CD8-positive, alpha-beta memory T cell (primary cell): Measurements from ENCODE around the gene CDK14. TPM values are rescaled to one million over a fixed set of nuclear protein-coding genes. Genes with fewer than 3 reads are reported as not detected.

Source experiments
- CTCF ChIA-PET: fragments of 350-600 bp; sonication (Branson Sonifier 250); formaldehyde crosslinking; loops from one replicate; lab custom pipeline; 2021; ENCODE audit warnings: antibody characterized with exemption; lab: Charles Lee
- POLR2A ChIA-PET: fragments of 350-600 bp; sonication (Branson Sonifier 250); formaldehyde crosslinking; loops from one replicate; lab custom pipeline; 2021; ENCODE audit warnings: antibody characterized with exemption; lab: Charles Lee
- DNase-seq, 5 donors: peaks; one replicate each; pipeline versions ENCODE4 v3.0.0 to v3.0.0-alpha.2; 2020 to 2022; ENCODE audit warnings: mixed read lengths in 1 of 5
- H3K27ac ChIP-seq: one replicate; pipeline ENCODE4 v1.7.0; 2013; ENCODE audit warnings: low read depth, mild to moderate bottlenecking, low read length, moderate library complexity
- H3K27me3 ChIP-seq: 2 replicates; pipeline ENCODE4 v1.7.0; 2013; ENCODE audit warnings: low read length, mild to moderate bottlenecking; ENCODE audit not compliant: insufficient read depth, poor library complexity, severe bottlenecking
- H3K36me3 ChIP-seq: 2 replicates; pipeline ENCODE4 v1.7.0; 2013; ENCODE audit warnings: mild to moderate bottlenecking, low read length, moderate library complexity; ENCODE audit not compliant: insufficient read depth
- H3K4me1 ChIP-seq: 2 replicates; pipeline ENCODE4 v1.7.0; 2013; ENCODE audit warnings: mild to moderate bottlenecking, low read length, moderate library complexity; ENCODE audit not compliant: insufficient read depth
- H3K4me3 ChIP-seq: 2 replicates; pipeline ENCODE4 v1.7.0; 2013; ENCODE audit warnings: mild to moderate bottlenecking, low read length
- H3K9me3 ChIP-seq: 2 replicates; pipeline ENCODE4 v1.7.0; 2013; ENCODE audit warnings: mild to moderate bottlenecking, low read length
- H3K27ac Mint-ChIP-seq, 8 donors: one replicate each; pipeline ENCODE4 v1.8.0; 2020 to 2021; ENCODE audit warnings: mixed read lengths in 8 of 8, mild to moderate bottlenecking in 6 of 8, inconsistent platforms in 3 of 8, moderate library complexity in 3 of 8
- H3K27me3 Mint-ChIP-seq, 2 donors: one replicate each; pipeline ENCODE4 v1.8.0; 2020 to 2021; ENCODE audit warnings: mixed read lengths in 2 of 2, mild to moderate bottlenecking in 1 of 2, moderate library complexity in 1 of 2
- H3K36me3 Mint-ChIP-seq, 3 donors: one replicate each; pipeline ENCODE4 v1.8.0; 2020 to 2021; ENCODE audit warnings: mixed read lengths in 3 of 3, inconsistent platforms in 1 of 3, mild to moderate bottlenecking in 1 of 3
- H3K4me1 Mint-ChIP-seq, 3 donors: one replicate each; pipeline ENCODE4 v1.8.0; 2020 to 2021; ENCODE audit warnings: mixed read lengths in 3 of 3, inconsistent platforms in 1 of 3, mild to moderate bottlenecking in 1 of 3
- H3K4me3 Mint-ChIP-seq, 7 donors: one replicate each; pipeline ENCODE4 v1.8.0; 2020 to 2021; ENCODE audit warnings: mixed read lengths in 7 of 7, mild to moderate bottlenecking in 6 of 7, moderate library complexity in 4 of 7, inconsistent platforms in 2 of 7
- H3K9me3 Mint-ChIP-seq, 5 donors: one replicate each; pipeline ENCODE4 v1.8.0; 2020 to 2022; ENCODE audit warnings: mixed read lengths in 5 of 5, mild to moderate bottlenecking in 3 of 5, moderate library complexity in 2 of 5, inconsistent platforms in 1 of 5
- polyA plus RNA-seq: library from polyadenylated mRNA; unstranded; fragments of 300-500 nt; fragmentation: Illumina TruSeq; gene quantifications from one replicate; pipeline ENCODE4 v1.2.3, GENCODE V29; 2021
- total RNA-seq, 2 experiments: library from RNA; stranded (reverse); gene quantifications; one replicate each; pipeline ENCODE4 v1.2.3, GENCODE V29; 2021

CDK14 gene
- total and polyA plus RNA-seq, 3 experiments from 2014 or later = 0.05 to 0.20 TPM; not detected in 1

- POLR2A ChIA-PET = no interaction called here
- H3K9me3 Mint-ChIP-seq = peaks cover 0 to 2% (median 0%) of the 10 kb centered on the region in 5 donors
- CTCF ChIA-PET = no interaction called here
These were observed 425.8 kb downstream of the CDK14 start for GRCh38 chr7:91021956-91022355.

GRCh38 chr7:91025906-91026390, 429.8 kb downstream of the CDK14 start:
- H3K4me3 ChIP-seq = no peak overlapping the region
- CTCF ChIA-PET = no interaction called here
- H3K27ac ChIP-seq = no peak overlapping the region
- Mint-ChIP-seq H3K9me3 (peaks cover 0 to 3% (median 0%) of the 10 kb centered on the region in 5 donors), H3K36me3 (no peaks in the 10 kb centered on the region), H3K27ac (no peak overlapping the region), H3K4me3 (no peak overlapping the region), H3K4me1 (no peaks in the 10 kb centered on the region), H3K27me3 (peaks cover 0 to 2% of the 10 kb centered on the region in 2 donors)
- no peaks in the 10 kb centered on the region for H3K9me3 ChIP-seq
- no peaks in the 10 kb centered on the region for H3K36me3 ChIP-seq
- H3K4me1 ChIP-seq = no peaks in the 10 kb centered on the region
- DNase-seq = no peak
- no peaks in the 10 kb centered on the region for H3K27me3 ChIP-seq
- POLR2A ChIA-PET = no interaction called here

More at GRCh38 chr7:91021956-91022355, 425.8 kb downstream of the CDK14 start:
- Histone ChIP-seq H3K27me3 (no peaks in the 10 kb centered on the region), H3K9me3 (no peaks in the 10 kb centered on the region), H3K27ac (no peak overlapping the region), H3K4me3 (no peak overlapping the region), H3K4me1 (no peaks in the 10 kb centered on the region), H3K36me3 (no peaks in the 10 kb centered on the region)
- Mint-ChIP-seq H3K4me3 (no peak overlapping the region), H3K27ac (no peak overlapping the region), H3K36me3 (no peaks in the 10 kb centered on the region), H3K27me3 (peaks cover 0 to 2% of the 10 kb centered on the region in 2 donors), H3K4me1 (no peaks in the 10 kb centered on the region)
- DNase-seq = no peak

- no peaks in the 10 kb centered on the region for H3K4me1 ChIP-seq
- no peaks in the 10 kb centered on the region for H3K36me3 Mint-ChIP-seq
- POLR2A ChIA-PET = no interaction called here
These were observed 433.6 kb downstream of the CDK14 start for GRCh38 chr7:91029688-91030087.

DNA sequence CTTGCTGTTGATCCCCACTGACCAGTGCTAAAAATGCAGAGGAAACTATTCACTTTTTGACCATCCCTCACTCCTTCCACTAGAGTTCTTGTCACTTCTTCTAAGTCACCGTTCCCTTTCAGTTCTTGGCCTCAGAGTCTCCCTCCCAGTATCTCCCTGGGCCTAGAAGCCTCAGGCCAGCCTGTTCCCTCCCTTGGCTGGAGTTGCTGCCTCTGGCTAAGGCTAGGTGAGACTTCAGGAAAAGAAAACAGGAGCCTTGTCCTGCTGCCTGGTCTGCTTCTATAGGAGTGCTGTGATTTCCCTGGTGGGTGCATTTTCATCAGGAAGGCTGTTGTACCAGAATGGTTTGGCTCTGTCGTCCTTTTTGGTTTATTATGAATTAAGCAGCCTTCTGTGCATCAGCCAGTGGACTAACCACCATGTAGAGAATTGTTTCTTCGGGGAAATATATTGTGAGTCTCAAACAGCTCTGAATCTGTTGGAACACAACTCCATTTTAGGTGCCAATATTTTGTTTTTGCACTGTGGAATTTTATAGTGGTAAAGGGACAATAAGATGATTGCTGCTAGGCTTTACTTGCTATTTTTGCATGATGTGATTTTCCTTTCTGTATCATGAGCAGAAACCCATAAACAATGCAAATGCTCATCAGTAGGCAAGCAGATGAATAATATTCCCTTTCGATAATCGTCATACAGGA, 434.7 kb downstream of the CDK14 start:
- H3K36me3 Mint-ChIP-seq = no peaks in the 10 kb centered on the region
- Histone ChIP-seq H3K4me1 (no peaks in the 10 kb centered on the region), H3K36me3 (no peaks in the 10 kb centered on the region), H3K4me3 (no peak overlapping the region), H3K27me3 (no peaks in the 10 kb centered on the region), H3K27ac (no peak overlapping the region), H3K9me3 (no peaks in the 10 kb centered on the region)
- H3K4me3 Mint-ChIP-seq = no peak overlapping the region
- peaks cover 0 to 4% (median 3%) of the 10 kb centered on the region in 5 donors for H3K9me3 Mint-ChIP-seq
- POLR2A ChIA-PET = no interaction called here
- H3K27ac Mint-ChIP-seq = no peak overlapping the region
- CTCF ChIA-PET = no interaction called here
- DNase-seq = no peak
- H3K4me1 Mint-ChIP-seq = no peaks in the 10 kb centered on the region
- no peaks in the 10 kb centered on the region for H3K27me3 Mint-ChIP-seq

More at GRCh38 chr7:91029688-91030087, 433.6 kb downstream of the CDK14 start:
- CTCF ChIA-PET = no interaction called here
- Mint-ChIP-seq H3K4me3 (no peak overlapping the region), H3K9me3 (peaks cover 0 to 4% (median 3%) of the 10 kb centered on the region in 5 donors), H3K27me3 (peaks cover 0 to 1% of the 10 kb centered on the region in 2 donors), H3K27ac (no peak overlapping the region), H3K4me1 (no peaks in the 10 kb centered on the region)
- no peak for DNase-seq
- Histone ChIP-seq H3K4me3 (no peak overlapping the region), H3K27ac (no peak overlapping the region), H3K36me3 (no peaks in the 10 kb centered on the region), H3K27me3 (no peaks in the 10 kb centered on the region), H3K9me3 (no peaks in the 10 kb centered on the region)

- POLR2A ChIA-PET = no interaction called here
- peaks cover 0 to 4% (median 3%) of the 10 kb centered on the region in 5 donors for H3K9me3 Mint-ChIP-seq
- H3K4me3 Mint-ChIP-seq = no peak overlapping the region
- Histone ChIP-seq H3K4me3 (no peak overlapping the region), H3K27me3 (no peaks in the 10 kb centered on the region), H3K27ac (no peak overlapping the region), H3K4me1 (no peaks in the 10 kb centered on the region), H3K9me3 (no peaks in the 10 kb centered on the region), H3K36me3 (no peaks in the 10 kb centered on the region)
- H3K27ac Mint-ChIP-seq = no peak overlapping the region
- CTCF ChIA-PET = no interaction called here
- no peaks in the 10 kb centered on the region for H3K27me3 Mint-ChIP-seq
- no peaks in the 10 kb centered on the region for H3K4me1 Mint-ChIP-seq
- DNase-seq = no peak
- H3K36me3 Mint-ChIP-seq = no peaks in the 10 kb centered on the region
These were observed 435.6 kb downstream of the CDK14 start for GRCh38 chr7:91031757-91032156.

GRCh38 chr7:91033574-91033973, 437.5 kb downstream of the CDK14 start:
- Histone ChIP-seq H3K4me3 (no peak overlapping the region), H3K36me3 (no peaks in the 10 kb centered on the region), H3K4me1 (no peaks in the 10 kb centered on the region), H3K27me3 (no peaks in the 10 kb centered on the region), H3K9me3 (no peaks in the 10 kb centered on the region), H3K27ac (no peak overlapping the region)
- Mint-ChIP-seq H3K4me1 (no peaks in the 10 kb centered on the region), H3K27me3 (no peaks in the 10 kb centered on the region), H3K27ac (no peak overlapping the region), H3K4me3 (no peak overlapping the region), H3K9me3 (peaks cover 0 to 4% (median 3%) of the 10 kb centered on the region in 5 donors), H3K36me3 (no peaks in the 10 kb centered on the region)
- CTCF ChIA-PET = interaction anchor here (0.7 kb wide), 1 partner anchor 11 kb away, joined by 3 read pairs; no protein-coding TSS in a partner anchor
- no peak for DNase-seq
- POLR2A ChIA-PET = no interaction called here

DNA sequence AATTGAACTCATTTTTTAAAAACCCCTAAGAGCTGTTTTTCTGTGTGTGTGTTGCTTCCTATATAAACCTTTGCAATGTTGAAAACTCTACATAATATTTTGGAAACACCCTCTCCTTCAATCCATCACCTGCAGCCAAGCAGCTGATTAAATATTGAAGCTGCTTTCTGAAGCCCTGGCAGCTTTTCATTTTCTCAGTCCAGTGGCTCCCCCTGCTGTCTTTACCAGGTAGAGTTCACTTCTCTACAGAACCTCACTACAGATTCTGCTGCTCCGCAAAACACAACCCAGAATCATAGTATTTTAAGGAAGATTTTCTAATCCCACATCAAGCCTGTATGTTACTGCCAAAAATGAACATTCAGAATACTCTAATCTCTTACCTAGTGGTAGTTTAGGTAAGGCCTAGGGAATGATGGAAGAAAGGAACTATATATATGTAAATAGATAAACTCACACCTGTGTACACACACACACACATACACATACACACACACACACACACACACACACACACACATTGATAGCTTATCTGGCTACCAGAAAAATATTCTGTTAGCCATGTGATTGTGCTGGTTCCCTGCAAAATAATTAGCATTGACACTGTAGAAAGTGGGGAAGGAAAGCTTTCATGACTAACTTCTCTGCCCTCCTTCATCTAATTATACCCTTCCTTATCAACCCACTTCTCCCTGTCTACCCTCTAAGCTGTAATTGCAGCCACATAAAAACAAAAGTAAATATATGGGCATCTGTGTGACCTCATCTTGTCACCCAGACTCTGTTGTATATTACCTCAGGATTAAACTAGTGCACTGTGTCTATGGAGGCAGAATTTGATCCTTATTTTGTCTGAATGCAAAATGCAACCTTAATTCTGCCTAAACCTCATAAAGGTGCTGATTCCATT, 438.6 kb downstream of the CDK14 start:
- Mint-ChIP-seq H3K36me3 (no peaks in the 10 kb centered on the region), H3K4me1 (no peaks in the 10 kb centered on the region), H3K9me3 (peaks cover 0 to 4% (median 3%) of the 10 kb centered on the region in 5 donors), H3K27me3 (no peaks in the 10 kb centered on the region), H3K27ac (no peak overlapping the region), H3K4me3 (no peak overlapping the region)
- DNase-seq = no peak
- H3K36me3 ChIP-seq = no peaks in the 10 kb centered on the region
- no peaks in the 10 kb centered on the region for H3K4me1 ChIP-seq
- H3K27ac ChIP-seq = no peak overlapping the region
- ChIA-PET POLR2A (no interaction called here), CTCF (no interaction called here)
- no peaks in the 10 kb centered on the region for H3K9me3 ChIP-seq
- no peak overlapping the region for H3K4me3 ChIP-seq
- no peaks in the 10 kb centered on the region for H3K27me3 ChIP-seq

DNA sequence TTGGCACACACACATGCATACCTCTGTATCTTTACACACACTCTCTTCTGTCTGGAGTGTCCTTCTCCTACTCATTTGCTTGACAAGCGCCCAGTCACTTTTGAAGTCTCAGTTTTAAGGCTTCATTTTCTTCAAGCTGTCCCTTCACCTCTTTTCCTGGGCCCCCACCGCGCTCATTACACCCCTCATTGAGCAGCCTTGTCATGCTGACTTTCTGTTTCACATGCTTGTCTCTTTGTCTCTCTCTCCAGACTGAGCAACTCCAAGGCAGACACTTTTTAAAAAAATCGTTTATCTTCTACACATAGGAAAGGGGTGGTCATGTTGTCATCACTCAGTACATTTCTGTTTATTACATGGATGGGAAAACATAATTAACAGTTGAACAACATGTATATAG, 442.9 kb downstream of the CDK14 start:
- Mint-ChIP-seq H3K4me3 (no peak overlapping the region), H3K27me3 (no peaks in the 10 kb centered on the region), H3K9me3 (no peaks in the 10 kb centered on the region), H3K4me1 (no peaks in the 10 kb centered on the region), H3K36me3 (no peaks in the 10 kb centered on the region), H3K27ac (no peak overlapping the region)
- POLR2A ChIA-PET = no interaction called here
- no peaks in the 10 kb centered on the region for H3K4me1 ChIP-seq
- CTCF ChIA-PET = no interaction called here
- DNase-seq = no peak
- no peaks in the 10 kb centered on the region for H3K36me3 ChIP-seq
- H3K9me3 ChIP-seq = no peaks in the 10 kb centered on the region
- no peaks in the 10 kb centered on the region for H3K27me3 ChIP-seq
- no peak overlapping the region for H3K27ac ChIP-seq
- no peak overlapping the region for H3K4me3 ChIP-seq
